D721Med (cell line): ENCODE data around the gene GH2.
"Not testable (repeated sequence)": the region's sequence is repeated elsewhere in the genome, so short reads cannot be mapped to it uniquely, and the experiment has no call there.

Experiments
- DNase-seq: peaks from one replicate; pipeline ENCODE4 v3.0.0; 2011; ENCODE audit warnings: low spot score; ENCODE audit not compliant: insufficient read length
- FAIRE-seq: peaks from 2 replicates; lab custom pipeline; 2011; peaks lifted over from hg19 to GRCh38; lab: Jason Lieb, UNC
- CTCF ChIP-seq: IDR thresholded peaks from 2 replicates; pipeline ENCODE4 v1.5.1; 2012; ENCODE audit warnings: mild to moderate bottlenecking, control low read depth; ENCODE audit not compliant: insufficient read depth; ENCODE audit errors: missing control alignments

The GH2 gene

DNA sequence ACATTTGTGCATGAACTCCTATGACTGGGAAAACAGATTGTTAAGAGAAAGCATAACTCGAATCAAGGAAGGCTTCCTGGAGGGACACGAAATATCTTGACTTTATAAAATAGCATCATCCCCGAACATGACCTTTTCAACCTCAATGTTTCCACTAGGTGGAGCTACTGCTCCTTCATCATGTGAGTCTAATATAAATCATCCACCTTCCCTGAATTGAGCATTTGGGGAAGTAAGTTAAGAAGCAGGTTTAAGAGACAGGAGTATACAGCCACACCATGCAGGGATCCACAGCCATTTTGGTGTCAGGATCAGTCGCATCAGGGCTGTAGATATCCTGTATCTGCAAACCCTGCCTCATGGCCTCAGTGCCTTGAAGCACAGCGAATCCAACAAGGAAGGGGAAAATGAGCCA, 22.1 kb upstream of the GH2 start:
- DNase-seq: not testable (repeated sequence)
- peak; percentile 34 for TF ChIP-seq CTCF

GRCh38 chr17:63901971-63902370, 20.2 kb upstream of the GH2 start:
- FAIRE-seq, DNase-seq: not testable (repeated sequence)

More for the DNA sequence above, 22.1 kb upstream of the GH2 start:
- peak; percentile 73 for FAIRE-seq

DNA sequence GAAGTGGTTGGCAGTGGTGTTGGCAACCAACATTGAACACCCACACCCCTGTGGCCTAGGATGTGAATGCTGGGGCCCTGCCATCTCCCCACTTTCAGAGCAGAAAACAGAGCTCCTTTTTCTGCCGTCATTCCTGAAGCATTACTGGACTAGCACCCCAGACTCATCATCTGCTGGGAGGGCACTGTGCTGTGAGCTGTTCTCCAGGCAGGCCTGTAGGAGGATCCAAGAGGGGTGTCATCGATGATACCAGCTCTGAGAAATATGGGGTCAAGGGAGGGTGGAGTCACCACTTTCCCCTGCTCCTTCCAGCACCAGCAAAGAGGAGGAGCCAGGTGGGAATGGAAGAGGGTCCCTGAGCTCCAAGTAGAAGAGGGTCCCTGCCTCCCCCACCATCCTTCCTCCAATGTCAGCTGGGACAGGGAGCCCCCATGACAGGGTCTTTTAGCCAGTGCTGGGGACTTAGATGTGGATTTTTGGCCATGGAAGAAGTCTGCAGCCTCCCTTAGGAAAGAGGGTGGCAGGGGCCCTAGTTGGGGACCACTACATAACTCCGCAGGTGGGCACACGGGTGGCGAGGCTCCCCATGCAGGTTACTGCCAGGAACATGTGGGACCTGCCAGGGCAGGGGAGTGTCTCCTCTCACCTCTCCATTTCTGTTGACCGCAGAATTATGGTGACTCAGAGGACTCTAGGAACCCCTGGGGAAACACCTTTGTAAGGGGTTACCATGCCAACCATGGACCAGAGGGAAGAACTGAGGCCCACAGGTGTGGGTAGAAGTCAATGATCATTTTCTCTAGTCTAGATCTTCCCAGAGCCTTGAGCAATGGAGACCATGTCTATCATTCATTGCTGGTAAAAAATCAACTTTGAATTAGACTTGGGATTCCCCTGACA, 17.4 kb upstream of the GH2 start:
- not testable (repeated sequence) for FAIRE-seq, DNase-seq

- not testable (repeated sequence) for DNase-seq, FAIRE-seq
Measured at GRCh38 chr17:63896524-63897354, 15.0 kb upstream of the GH2 start, which contains the start of gene CSH1. Gene CSH1, minus strand, starts transcription at chr17:63896574. Its CDS starts 63 bp downstream, at chr17:63896511.

DNA sequence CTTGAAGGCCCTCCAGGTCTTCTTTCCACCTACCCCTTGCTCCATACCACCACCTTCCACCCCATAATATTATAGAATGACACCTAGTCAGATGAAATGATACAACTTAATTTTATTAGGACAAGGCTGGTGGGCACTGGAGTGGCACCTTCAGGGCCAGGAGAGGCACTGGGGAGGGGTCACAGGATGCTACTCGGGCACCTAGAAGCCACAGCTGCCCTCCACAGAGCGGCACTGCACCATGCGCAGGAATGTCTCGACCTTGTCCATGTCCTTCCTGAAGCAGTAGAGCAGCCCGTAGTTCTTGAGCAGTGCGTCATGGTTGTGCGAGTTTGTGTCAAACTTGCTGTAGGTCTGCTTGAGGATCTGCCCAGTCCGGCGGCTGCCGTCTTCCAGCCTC, 13.1 kb upstream of the GH2 start:
- not testable (repeated sequence) for FAIRE-seq, DNase-seq

GRCh38 chr17:63894021-63894420, 12.3 kb upstream of the GH2 start:
- DNase-seq, FAIRE-seq: not testable (repeated sequence)

DNA sequence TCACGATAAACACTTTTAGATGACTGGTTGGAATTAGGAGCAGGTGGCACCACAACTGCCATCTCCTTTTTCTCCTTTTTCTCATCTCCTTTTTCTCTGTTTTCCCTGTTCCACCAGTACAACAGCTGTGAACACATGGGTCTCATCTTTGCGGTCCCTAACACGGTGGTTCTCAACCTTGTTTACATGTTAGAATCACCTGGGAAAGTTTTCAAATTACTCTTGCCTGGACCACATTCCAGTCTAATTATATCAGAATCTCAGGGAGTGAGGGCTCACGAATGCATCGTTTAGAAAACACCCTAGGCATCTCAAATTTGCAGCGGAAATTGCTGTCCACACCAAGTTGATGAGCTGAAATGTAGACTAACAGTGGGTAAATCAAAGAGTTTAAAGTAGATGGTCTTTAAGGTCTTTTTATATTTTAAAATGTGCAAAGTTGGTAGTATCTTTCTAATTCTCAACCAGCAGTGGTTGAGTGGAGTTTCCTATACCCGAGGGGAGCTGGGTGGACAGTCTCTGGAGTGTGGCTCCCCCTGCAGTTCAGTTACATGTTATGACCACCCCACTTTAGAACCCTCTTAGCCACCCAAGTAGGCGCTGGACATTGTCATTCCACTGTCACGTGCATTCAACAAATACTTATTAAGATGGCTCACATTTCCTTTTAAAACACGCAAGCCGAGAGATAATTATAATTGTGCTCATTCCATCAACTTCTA, 10.7 kb upstream of the GH2 start:
- DNase-seq, FAIRE-seq: not testable (repeated sequence)

DNA sequence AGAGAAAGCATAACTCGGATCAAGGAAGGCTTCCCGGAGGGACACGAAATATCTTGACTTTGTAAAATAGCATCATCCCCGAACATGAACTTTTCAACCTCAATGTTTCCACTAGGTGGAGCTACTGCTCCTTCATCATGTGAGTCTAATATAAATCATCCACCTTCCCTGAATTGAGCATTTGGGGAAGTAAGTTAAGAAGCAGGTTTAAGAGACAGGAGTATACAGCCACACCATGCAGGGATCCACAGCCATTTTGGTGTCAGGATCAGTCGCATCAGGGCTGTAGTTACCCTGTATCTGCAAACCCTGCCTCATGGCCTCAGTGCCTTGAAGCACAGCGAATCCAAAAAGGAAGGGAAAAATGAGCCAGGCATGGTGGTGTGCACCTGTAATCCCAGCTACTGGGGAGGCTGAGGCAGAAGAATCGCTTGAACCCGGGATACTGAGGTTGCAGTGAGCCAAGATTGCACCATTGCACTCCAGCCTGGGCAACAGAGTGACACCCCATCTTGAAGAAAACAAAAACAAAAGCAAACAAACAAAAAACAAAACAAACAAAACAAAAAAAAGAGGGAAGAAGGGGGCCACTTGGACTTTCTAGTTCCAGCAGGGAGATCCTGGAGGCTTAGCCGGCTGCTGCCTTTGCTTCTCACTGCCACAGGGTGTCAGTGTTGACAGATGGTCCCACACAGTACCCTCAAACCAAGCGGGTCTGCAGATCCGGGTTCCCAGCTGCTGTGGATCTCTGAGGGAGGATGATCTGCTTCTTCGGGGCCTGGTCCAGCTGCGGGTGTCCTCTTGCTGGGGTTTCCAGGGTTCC, 7.5 kb upstream of the GH2 start:
- not testable (repeated sequence) for DNase-seq, FAIRE-seq
- TF ChIP-seq CTCF: peak; percentile 72

DNA sequence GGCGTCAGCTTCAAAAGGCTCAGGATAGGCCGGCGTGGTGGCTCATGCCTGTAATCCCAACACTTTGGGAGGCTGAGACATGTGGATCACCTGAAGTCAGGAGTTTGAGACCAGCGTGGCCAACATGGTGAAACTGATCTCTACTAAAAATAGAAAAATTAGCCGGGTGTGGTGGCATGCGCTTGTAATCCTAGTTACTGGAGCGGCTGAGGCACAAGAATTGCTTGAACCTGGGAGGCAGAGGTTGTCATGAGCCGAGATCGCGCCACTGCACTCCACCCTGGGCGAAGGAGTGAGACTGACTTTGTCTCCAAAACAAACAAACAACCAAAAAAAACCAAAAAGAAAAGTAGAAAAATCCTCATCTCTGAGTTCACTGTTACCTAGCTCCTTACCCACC, 3.4 kb upstream of the GH2 start:
- FAIRE-seq, DNase-seq: not testable (repeated sequence)

DNA sequence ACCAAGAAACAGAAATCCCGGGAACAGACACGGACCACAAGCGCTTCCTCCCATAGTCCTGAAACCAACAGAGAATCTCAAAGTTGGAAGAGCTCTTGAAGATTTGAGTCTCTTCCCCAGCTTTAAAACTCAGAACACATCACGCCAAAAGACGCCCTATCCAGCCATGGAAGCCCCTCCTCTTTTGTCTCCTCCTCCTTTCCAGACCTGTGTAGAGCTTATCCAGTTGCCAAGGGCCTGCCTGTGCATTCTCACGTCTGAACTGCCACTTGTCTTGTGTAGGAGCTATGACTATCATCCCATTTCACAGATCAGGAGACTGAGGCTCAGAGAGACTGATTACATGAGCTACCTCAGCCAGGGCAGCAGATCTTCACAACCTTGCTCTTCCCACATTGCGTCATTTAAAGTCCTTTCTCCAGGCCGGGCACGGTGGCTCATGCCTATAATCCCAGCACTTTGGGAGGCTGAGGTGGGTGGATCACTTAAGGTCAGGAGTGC, 932 bp upstream of the GH2 start:
- not testable (repeated sequence) for FAIRE-seq, DNase-seq

GRCh38 chr17:63881337-63881736, 407 bp downstream of the GH2 start:
- not testable (repeated sequence) for FAIRE-seq, DNase-seq
